SK-N-SH (cell line): Measurements from ENCODE around the gene PCP4. TPM values are rescaled to one million over a fixed set of nuclear protein-coding genes. Genes with fewer than 3 reads are reported as not detected.

Source experiments
- CTCF ChIA-PET: fragments of 300-600, 350-600 bp; formaldehyde crosslinking; extraction: SDS; loops from one replicate; lab custom pipeline; 2021; lab: Yijun Ruan, JAX
- POLR2A ChIA-PET: fragments of 350-600 bp; sonication (Branson Sonifier 250); formaldehyde crosslinking; extraction: SDS; loops from one replicate; lab custom pipeline; 2020; ENCODE audit warnings: antibody characterized with exemption, inconsistent platforms; lab: Yijun Ruan, JAX
- DNase-seq: peaks from one replicate; pipeline ENCODE4 v3.0.0; 2012
- H2AFZ ChIP-seq: fragments of 200-600 bp; sonication (generic); 2 replicates; pipeline ENCODE4 v1.8.1; 2016; ENCODE audit warnings: antibody characterized with exemption, mild to moderate bottlenecking, low read depth
- H3F3A ChIP-seq: fragments of 200-600 bp; sonication (generic); replicated peaks from 2 replicates; pipeline ENCODE3; 2016; ENCODE audit warnings: antibody characterized with exemption, mild to moderate bottlenecking; ENCODE audit not compliant: insufficient read depth
- H3K27ac ChIP-seq, 2 experiments: fragments of 200-500 bp in 1 of 2; fragments of 200-600 bp in 1 of 2; sonication (Bioruptor generic) in 1 of 2; sonication (generic), shearing (Covaris generic) in 1 of 2; 2 replicates each; pipeline versions ENCODE4 v1.5.1 to v1.6.1; 2014 to 2016; ENCODE audit warnings: low read depth in 2 of 2, inconsistent platforms in 1 of 2, low read length in 1 of 2, mild to moderate bottlenecking in 1 of 2, mixed read lengths in 1 of 2
- H3K27me3 ChIP-seq: fragments of 200-600 bp; sonication (generic), shearing (Covaris generic); 2 replicates; pipeline ENCODE4 v1.6.1; 2016; ENCODE audit warnings: mixed run types; ENCODE audit not compliant: insufficient read depth
- H3K36me3 ChIP-seq, 2 experiments: fragments of 200-500 bp in 1 of 2; fragments of 200-600 bp in 1 of 2; sonication (Bioruptor generic) in 1 of 2; sonication (generic) in 1 of 2; replicated peaks in 1 of 2; 2 replicates each; pipeline versions ENCODE3 to v1.5.1; 2014 to 2016; ENCODE audit warnings: low read length in 1 of 2, mild to moderate bottlenecking in 1 of 2; ENCODE audit not compliant: insufficient read depth in 2 of 2, control insufficient read depth in 1 of 2
- H3K4me1 ChIP-seq, 2 experiments: fragments of 200-500 bp in 1 of 2; fragments of 200-600 bp in 1 of 2; sonication (Bioruptor generic) in 1 of 2; sonication (generic), shearing (Covaris generic) in 1 of 2; 2 replicates each; pipeline versions ENCODE4 v1.5.1 to v1.6.1; 2014 to 2016; ENCODE audit warnings: low read depth in 1 of 2, low read length in 1 of 2, mixed run types in 1 of 2; ENCODE audit not compliant: insufficient read depth in 2 of 2, control insufficient read depth in 1 of 2
- H3K4me2 ChIP-seq: fragments of 200-600 bp; sonication (generic), shearing (Covaris generic); 2 replicates; pipeline ENCODE4 v1.6.1; 2017; ENCODE audit warnings: mixed run types
- H3K4me3 ChIP-seq, 2 experiments: fragments of 200-500 bp in 1 of 2; fragments of 200-600 bp in 1 of 2; sonication (Bioruptor generic) in 1 of 2; sonication (generic), shearing (Covaris generic) in 1 of 2; 2 replicates each; pipeline versions ENCODE4 v1.5.1 to v1.8.1; 2014 to 2016; ENCODE audit warnings: low read depth in 2 of 2, inconsistent platforms in 1 of 2, low read length in 1 of 2, mild to moderate bottlenecking in 1 of 2, mixed read lengths in 1 of 2, moderate library complexity in 1 of 2
- H3K79me2 ChIP-seq: fragments of 200-600 bp; sonication (generic); 2 replicates; pipeline ENCODE4 v1.8.1; 2017; ENCODE audit warnings: mild to moderate bottlenecking; ENCODE audit not compliant: insufficient read depth
- H3K9ac ChIP-seq: fragments of 200-600 bp; sonication (generic); 2 replicates; pipeline ENCODE4 v1.6.1; 2017; ENCODE audit warnings: mixed run types
- H3K9me2 ChIP-seq: fragments of 200-600 bp; sonication (generic); 2 replicates; pipeline ENCODE4 v1.6.1; 2017; ENCODE audit warnings: mixed run types
- H3K9me3 ChIP-seq: fragments of 200-600 bp; sonication (generic); 2 replicates; pipeline ENCODE4 v1.6.1; 2017; ENCODE audit warnings: mixed run types, mild to moderate bottlenecking, moderate library complexity
- H4K20me1 ChIP-seq: fragments of 200-600 bp; sonication (generic); 2 replicates; pipeline ENCODE4 v1.6.1; 2017; ENCODE audit warnings: mild to moderate bottlenecking, mixed run types; ENCODE audit not compliant: insufficient read depth
- CHD2 ChIP-seq: fragments of 150-350 bp; IDR thresholded peaks from 2 replicates; pipeline ENCODE4 v1.6.1; 2018; ENCODE audit warnings: low read length; ENCODE audit not compliant: partially characterized antibody
- ELF1 ChIP-seq: IDR thresholded peaks from 2 replicates; pipeline ENCODE4 v1.4.0; 2012
- FOXJ3 ChIP-seq: sonication (generic); formaldehyde crosslinking; IDR thresholded peaks from 2 replicates; pipeline ENCODE4 v1.5.1; 2020; ENCODE audit warnings: mild to moderate bottlenecking, missing genetic modification reagents
- GATA2 ChIP-seq: sonication (generic); formaldehyde crosslinking; IDR thresholded peaks from 2 replicates; pipeline ENCODE4 v1.5.0; 2020; ENCODE audit warnings: mild to moderate bottlenecking, missing genetic modification reagents
- JUND ChIP-seq: IDR thresholded peaks from 2 replicates; pipeline ENCODE4 v1.4.0; 2012
- POLR2AphosphoS5 ChIP-seq: IDR thresholded peaks from 2 replicates; pipeline ENCODE4 v1.6.1; 2012; ENCODE audit warnings: low read depth, low read length
- RAD21 ChIP-seq: IDR thresholded peaks from 2 replicates; pipeline ENCODE4 v1.6.1; 2012; ENCODE audit warnings: mild to moderate bottlenecking, low read length
- RCOR1 ChIP-seq: fragments of 150-350 bp; IDR thresholded peaks from 2 replicates; pipeline ENCODE4 v1.6.1; 2017; ENCODE audit warnings: antibody characterized with exemption, low read length
- TCF12 ChIP-seq: IDR thresholded peaks from 2 replicates; pipeline ENCODE4 v1.4.0; 2012
- YY1 ChIP-seq: IDR thresholded peaks from 2 replicates; pipeline ENCODE4 v1.4.0; 2012; ENCODE audit warnings: low read depth, mild to moderate bottlenecking
- WGBS: methylation state at CpG from one replicate; pipeline ENCODE4 v1.1.6; 2017; ENCODE audit warnings: low lambda C conversion rate; 5-methylcytosine and 5-hydroxymethylcytosine counted together
- polyA plus RNA-seq, 3 experiments: library from polyadenylated mRNA; depleted of rRNA; stranded (reverse); fragments of >200 nt; gene quantifications; 2 replicates each; pipeline ENCODE4 v1.2.3, GENCODE V29; 2012
- TF ChIP-seq, protein P1 (sequence below): fragments of 150-350 bp; IDR thresholded peaks from 2 replicates; pipeline ENCODE4 v1.6.1; 2017; ENCODE audit warnings: antibody characterized with exemption, low read length, low read depth, borderline replicate concordance
- TF ChIP-seq, protein P2 (sequence below): fragments of 150-350 bp; IDR thresholded peaks from 2 replicates; pipeline ENCODE4 v1.6.1; 2016; ENCODE audit warnings: mild to moderate bottlenecking, low read depth, low read length
- TF ChIP-seq, protein P3 (sequence below): IDR thresholded peaks from 2 replicates; pipeline ENCODE4 v1.4.0; 2012; ENCODE audit warnings: low read depth, borderline replicate concordance
- TF ChIP-seq, protein P4 (sequence below): IDR thresholded peaks from 2 replicates; pipeline ENCODE4 v1.4.0; 2012; ENCODE audit warnings: low read depth, borderline replicate concordance

PCP4 gene
- polyA plus RNA-seq, 1 of the 3 experiments (the other 2 are of a cell fraction): not detected

DNA sequence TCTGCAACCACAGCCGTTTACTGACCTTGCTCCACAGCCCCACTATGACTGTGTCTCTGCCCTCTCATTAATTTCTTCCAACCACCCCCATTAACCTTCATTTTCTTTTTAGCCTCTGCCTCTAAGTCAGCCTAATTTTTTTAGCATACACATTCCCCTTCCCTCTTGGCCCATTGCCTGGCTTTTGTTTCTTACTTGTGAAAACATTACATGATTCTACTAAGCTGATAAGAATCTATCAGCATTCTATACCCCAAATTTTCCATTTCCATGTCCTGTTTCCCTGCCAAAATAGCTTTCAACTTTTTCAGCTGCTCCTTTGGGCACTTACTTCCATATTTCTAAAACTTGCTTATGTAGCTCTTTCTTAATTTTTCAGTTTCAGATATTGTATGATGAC, 79.8 kb downstream of the PCP4 start:
- Histone ChIP-seq H3F3A (no peaks in the 10 kb centered on the region), H3K79me2 (no peaks in the 10 kb centered on the region), H3K9ac (no peak overlapping the region), H3K9me3 (0 out of 2 replicates have a peak, but pooled peaks cover 5% of the 10 kb centered on the region), H4K20me1 (no peaks in the 10 kb centered on the region), H3K27me3 (no peaks in the 10 kb centered on the region), H3K4me1 (no peaks in the 10 kb centered on the region), H3K9me2 (no peaks in the 10 kb centered on the region), H2AFZ (no peak overlapping the region), H3K4me3 (no peak overlapping the region)
- POLR2A ChIA-PET: no interaction called here
- WGBS: 13% methylated on average over 1 of the region's 1 CpG
- CTCF ChIA-PET: no interaction called here
- TF ChIP-seq RCOR1 (no peak), YY1 (no peak), TCF12 (no peak), CHD2 (no peak), RAD21 (no peak), ELF1 (no peak), POLR2AphosphoS5 (no peak), FOXJ3 (CRISPR knock-in tag) (no peak), GATA2 (CRISPR knock-in tag) (no peak), JUND (no peak)
- TF ChIP-seq, protein P1, sequence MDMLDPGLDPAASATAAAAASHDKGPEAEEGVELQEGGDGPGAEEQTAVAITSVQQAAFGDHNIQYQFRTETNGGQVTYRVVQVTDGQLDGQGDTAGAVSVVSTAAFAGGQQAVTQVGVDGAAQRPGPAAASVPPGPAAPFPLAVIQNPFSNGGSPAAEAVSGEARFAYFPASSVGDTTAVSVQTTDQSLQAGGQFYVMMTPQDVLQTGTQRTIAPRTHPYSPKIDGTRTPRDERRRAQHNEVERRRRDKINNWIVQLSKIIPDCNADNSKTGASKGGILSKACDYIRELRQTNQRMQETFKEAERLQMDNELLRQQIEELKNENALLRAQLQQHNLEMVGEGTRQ: no peak
- TF ChIP-seq, protein P2, sequence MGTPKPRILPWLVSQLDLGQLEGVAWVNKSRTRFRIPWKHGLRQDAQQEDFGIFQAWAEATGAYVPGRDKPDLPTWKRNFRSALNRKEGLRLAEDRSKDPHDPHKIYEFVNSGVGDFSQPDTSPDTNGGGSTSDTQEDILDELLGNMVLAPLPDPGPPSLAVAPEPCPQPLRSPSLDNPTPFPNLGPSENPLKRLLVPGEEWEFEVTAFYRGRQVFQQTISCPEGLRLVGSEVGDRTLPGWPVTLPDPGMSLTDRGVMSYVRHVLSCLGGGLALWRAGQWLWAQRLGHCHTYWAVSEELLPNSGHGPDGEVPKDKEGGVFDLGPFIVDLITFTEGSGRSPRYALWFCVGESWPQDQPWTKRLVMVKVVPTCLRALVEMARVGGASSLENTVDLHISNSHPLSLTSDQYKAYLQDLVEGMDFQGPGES: no peak
- TF ChIP-seq, protein P3, sequence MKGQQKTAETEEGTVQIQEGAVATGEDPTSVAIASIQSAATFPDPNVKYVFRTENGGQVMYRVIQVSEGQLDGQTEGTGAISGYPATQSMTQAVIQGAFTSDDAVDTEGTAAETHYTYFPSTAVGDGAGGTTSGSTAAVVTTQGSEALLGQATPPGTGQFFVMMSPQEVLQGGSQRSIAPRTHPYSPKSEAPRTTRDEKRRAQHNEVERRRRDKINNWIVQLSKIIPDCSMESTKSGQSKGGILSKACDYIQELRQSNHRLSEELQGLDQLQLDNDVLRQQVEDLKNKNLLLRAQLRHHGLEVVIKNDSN: no peak
- TF ChIP-seq, protein P4, sequence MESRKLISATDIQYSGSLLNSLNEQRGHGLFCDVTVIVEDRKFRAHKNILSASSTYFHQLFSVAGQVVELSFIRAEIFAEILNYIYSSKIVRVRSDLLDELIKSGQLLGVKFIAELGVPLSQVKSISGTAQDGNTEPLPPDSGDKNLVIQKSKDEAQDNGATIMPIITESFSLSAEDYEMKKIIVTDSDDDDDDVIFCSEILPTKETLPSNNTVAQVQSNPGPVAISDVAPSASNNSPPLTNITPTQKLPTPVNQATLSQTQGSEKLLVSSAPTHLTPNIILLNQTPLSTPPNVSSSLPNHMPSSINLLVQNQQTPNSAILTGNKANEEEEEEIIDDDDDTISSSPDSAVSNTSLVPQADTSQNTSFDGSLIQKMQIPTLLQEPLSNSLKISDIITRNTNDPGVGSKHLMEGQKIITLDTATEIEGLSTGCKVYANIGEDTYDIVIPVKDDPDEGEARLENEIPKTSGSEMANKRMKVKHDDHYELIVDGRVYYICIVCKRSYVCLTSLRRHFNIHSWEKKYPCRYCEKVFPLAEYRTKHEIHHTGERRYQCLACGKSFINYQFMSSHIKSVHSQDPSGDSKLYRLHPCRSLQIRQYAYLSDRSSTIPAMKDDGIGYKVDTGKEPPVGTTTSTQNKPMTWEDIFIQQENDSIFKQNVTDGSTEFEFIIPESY: no peak
- TF ChIP-seq, all 33 proteins: peak for 0
- Histone ChIP-seq H3K36me3 (no peaks in the 10 kb centered on the region), H3K27ac (no peak overlapping the region), H3K4me2 (no peak overlapping the region)
- no peak for DNase-seq
